ENCODE data around the gene SERPINB8.

DNA sequence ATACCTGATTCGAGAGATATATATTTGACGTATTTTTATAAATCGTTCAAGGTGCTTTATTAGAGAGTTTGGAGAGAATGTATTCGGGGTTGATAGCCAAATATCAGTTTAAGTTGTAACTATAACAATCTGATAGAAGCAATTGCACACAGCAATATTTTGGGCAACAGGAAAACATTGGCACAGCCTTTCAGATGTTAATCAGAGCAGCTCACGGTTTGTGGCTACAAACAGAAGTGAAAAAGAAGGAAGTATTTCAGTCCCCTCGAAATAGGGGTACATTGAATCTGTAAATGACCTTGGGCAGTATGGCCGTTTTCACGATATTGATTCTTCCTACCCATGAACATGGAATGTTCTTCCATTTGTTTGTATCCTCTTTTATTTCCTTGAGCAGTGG, 41.5 kb upstream of the SERPINB8 start:
- TF ChIP-seq CTCF (conservative IDR thresholded peaks at IDR 0.05) (no peak), ZFX (IDR thresholded peaks at IDR 0.05) (no peak)
